H1 (cell line): ENCODE measurements around the gene CHFR. TPM values are rescaled to one million over a fixed set of nuclear protein-coding genes. Genes with fewer than 3 reads are reported as not detected.

Experiments used
- CTCF ChIA-PET: fragments of 300-600 bp; sonication (Branson Sonifier 250); formaldehyde crosslinking; loops from one replicate; lab custom pipeline; 2021; ENCODE audit not compliant: partially characterized antibody; lab: Charles Lee
- POLR2A ChIA-PET: fragments of 300-600 bp; sonication (Branson Sonifier 250); formaldehyde crosslinking; loops from one replicate; lab custom pipeline; 2021; ENCODE audit warnings: inconsistent platforms; ENCODE audit not compliant: partially characterized antibody; lab: Charles Lee
- DNase-seq, 2 experiments: peaks; one replicate each; pipeline versions ENCODE4 v3.0.0 to v3.0.0-alpha.2; 2010 to 2022; ENCODE audit warnings: low spot score in 2 of 2, low read depth in 1 of 2, mixed read lengths in 1 of 2
- FAIRE-seq: peaks from 2 replicates; lab custom pipeline; 2011; peaks lifted over from hg19 to GRCh38; lab: Jason Lieb, UNC
- H2AFZ ChIP-seq: 2 replicates; pipeline ENCODE4 v1.8.1; 2012; ENCODE audit warnings: low read length, inconsistent platforms
- H2AK5ac ChIP-seq: 2 replicates; pipeline ENCODE4 v1.6.1; 2013; ENCODE audit warnings: low read depth, low read length
- H2BK120ac ChIP-seq: replicated peaks from 2 replicates; pipeline ENCODE3; 2013; ENCODE audit warnings: low read depth, low read length, inconsistent platforms
- H2BK12ac ChIP-seq: 2 replicates; pipeline ENCODE4 v1.6.1; 2013; ENCODE audit warnings: low read depth, low read length
- H2BK15ac ChIP-seq: 2 replicates; pipeline ENCODE4 v1.6.1; 2013; ENCODE audit warnings: low read length
- H2BK20ac ChIP-seq: 2 replicates; pipeline ENCODE4 v1.6.1; 2013; ENCODE audit warnings: low read length
- H2BK5ac ChIP-seq: 2 replicates; pipeline ENCODE4 v1.6.1; 2013; ENCODE audit warnings: low read depth, low read length
- H3K14ac ChIP-seq: 2 replicates; pipeline ENCODE4 v1.6.1; 2013; ENCODE audit warnings: inconsistent platforms; ENCODE audit not compliant: insufficient read length
- H3K18ac ChIP-seq: 2 replicates; pipeline ENCODE4 v1.6.1; 2013; ENCODE audit warnings: low read length; ENCODE audit errors: extremely low read depth
- H3K23ac ChIP-seq: 2 replicates; pipeline ENCODE4 v1.6.1; 2013; ENCODE audit warnings: inconsistent platforms; ENCODE audit not compliant: insufficient read length
- H3K23me2 ChIP-seq: 2 replicates; pipeline ENCODE4 v1.6.1; 2013; ENCODE audit warnings: low read depth, low read length
- H3K27ac ChIP-seq: 2 replicates; pipeline ENCODE4 v1.6.1; 2011; ENCODE audit warnings: low read depth, low read length, inconsistent platforms
- H3K27me3 ChIP-seq, 4 experiments: replicated peaks in 1 of 4; 1 replicate in 1 of 4; 2 replicates in 3 of 4; pipeline versions ENCODE4 v1.6.1 to v1.8.1; 2011 to 2013; ENCODE audit warnings: low read length in 3 of 4, mild to moderate bottlenecking in 3 of 4, inconsistent platforms in 2 of 4, mixed read lengths in 2 of 4, moderate library complexity in 1 of 4; ENCODE audit not compliant: control insufficient read depth in 3 of 4, insufficient read depth in 3 of 4; ENCODE audit errors: extremely low read depth in 1 of 4
- H3K36me3 ChIP-seq, 4 experiments: 2 replicates each; pipeline versions ENCODE4 v1.6.1 to v1.8.1; 2011 to 2013; ENCODE audit warnings: mild to moderate bottlenecking in 4 of 4, low read length in 3 of 4, moderate library complexity in 2 of 4, control low read depth in 1 of 4, inconsistent platforms in 1 of 4; ENCODE audit not compliant: insufficient read depth in 4 of 4, control insufficient read depth in 2 of 4
- H3K4ac ChIP-seq: replicated peaks from 2 replicates; pipeline ENCODE3; 2013; ENCODE audit warnings: low read length, low read depth, mixed read lengths, inconsistent platforms; ENCODE audit not compliant: insufficient read length
- H3K4me1 ChIP-seq, 4 experiments: replicated peaks in 1 of 4; 1 replicate in 1 of 4; 2 replicates in 3 of 4; pipeline versions ENCODE4 v1.6.1 to v1.8.1; 2011 to 2013; ENCODE audit warnings: low read length in 3 of 4, inconsistent platforms in 2 of 4, mixed read lengths in 1 of 4; ENCODE audit not compliant: insufficient read depth in 4 of 4, control insufficient read depth in 3 of 4
- H3K4me2 ChIP-seq, 2 experiments: 2 replicates each; pipeline versions ENCODE4 v1.6.1 to v1.8.1; 2011 to 2013; ENCODE audit warnings: low read depth in 2 of 2, low read length in 2 of 2, control low read depth in 1 of 2, inconsistent platforms in 1 of 2, mild to moderate bottlenecking in 1 of 2; ENCODE audit not compliant: insufficient read depth in 1 of 2
- H3K4me3 ChIP-seq, 4 experiments: fragments of 200-600, 300-600 bp in 1 of 4; sonication (generic), shearing (Covaris generic), sonication (Bioruptor Twin) in 1 of 4; 2 replicates each; pipeline versions ENCODE4 v1.5.1 to v1.8.1; 2011 to 2016; ENCODE audit warnings: low read length in 4 of 4, low read depth in 3 of 4, control low read depth in 2 of 4, inconsistent platforms in 2 of 4, mild to moderate bottlenecking in 2 of 4, mixed read lengths in 1 of 4, moderate library complexity in 1 of 4; ENCODE audit not compliant: insufficient read depth in 2 of 4; ENCODE audit errors: extremely low read depth in 1 of 4
- H3K56ac ChIP-seq: replicated peaks from 2 replicates; pipeline ENCODE3; 2013; ENCODE audit warnings: low read depth, mild to moderate bottlenecking, mixed read lengths, low read length, inconsistent platforms; ENCODE audit not compliant: insufficient read length
- H3K79me1 ChIP-seq: 2 replicates; pipeline ENCODE4 v1.6.1; 2013; ENCODE audit warnings: low read depth, low read length, control low read depth
- H3K79me2 ChIP-seq, 2 experiments: 2 replicates each; pipeline versions ENCODE4 v1.6.1 to v1.8.1; 2012 to 2013; ENCODE audit warnings: low read length in 2 of 2, mild to moderate bottlenecking in 2 of 2, inconsistent platforms in 1 of 2; ENCODE audit not compliant: insufficient read depth in 2 of 2, control insufficient read depth in 1 of 2
- H3K9ac ChIP-seq, 4 experiments: replicated peaks in 1 of 4; 1 replicate in 1 of 4; 2 replicates in 3 of 4; pipeline versions ENCODE4 v1.6.1 to v1.8.1; 2011 to 2013; ENCODE audit warnings: low read depth in 3 of 4, low read length in 3 of 4, control low read depth in 2 of 4, mild to moderate bottlenecking in 2 of 4, moderate library complexity in 2 of 4, inconsistent platforms in 1 of 4; ENCODE audit errors: extremely low read depth in 1 of 4
- H3K9me3 ChIP-seq, 2 experiments: 2 replicates each; pipeline versions ENCODE4 v1.6.1 to v1.8.1; 2012 to 2013; ENCODE audit warnings: mild to moderate bottlenecking in 2 of 2, moderate library complexity in 2 of 2, control low read depth in 1 of 2, inconsistent platforms in 1 of 2, low read depth in 1 of 2, low read length in 1 of 2, mixed read lengths in 1 of 2; ENCODE audit not compliant: insufficient read depth in 2 of 2
- H4K20me1 ChIP-seq, 2 experiments: replicated peaks in 1 of 2; 2 replicates each; pipeline versions ENCODE3 to v1.8.1; 2011 to 2013; ENCODE audit warnings: inconsistent platforms in 2 of 2, low read length in 2 of 2, mild to moderate bottlenecking in 1 of 2; ENCODE audit not compliant: insufficient read depth in 2 of 2, control insufficient read depth in 1 of 2
- H4K5ac ChIP-seq: 2 replicates; pipeline ENCODE4 v1.6.1; 2013; ENCODE audit warnings: low read length, low read depth, mixed read lengths, inconsistent platforms; ENCODE audit not compliant: insufficient read length
- H4K8ac ChIP-seq: 2 replicates; pipeline ENCODE4 v1.8.0; 2013; ENCODE audit warnings: mild to moderate bottlenecking, moderate library complexity, low read length, inconsistent platforms; ENCODE audit not compliant: insufficient read depth; ENCODE audit errors: extremely low read depth
- H4K91ac ChIP-seq: replicated peaks from 2 replicates; pipeline ENCODE3; 2013; ENCODE audit warnings: low read length, mixed read lengths, inconsistent platforms; ENCODE audit not compliant: insufficient read length
- CBX8 ChIP-seq: fragments of 300-800, 300-1000 bp; sonication (generic); IDR thresholded peaks from 2 replicates; pipeline ENCODE4 v1.7.1; 2016; ENCODE audit warnings: low read depth, low read length, borderline replicate concordance
- CHD2 ChIP-seq: IDR thresholded peaks from 2 replicates; pipeline ENCODE4 v1.6.1; 2012; ENCODE audit warnings: low read length, improper control_type of control experiment
- EZH2 ChIP-seq: fragments of 200-600 bp; sonication (generic); IDR thresholded peaks from 2 replicates; pipeline ENCODE4 v1.7.1; 2012; ENCODE audit warnings: low read depth, mild to moderate bottlenecking, moderate library complexity, low read length, inconsistent platforms; ENCODE audit not compliant: severe bottlenecking
- HDAC6 ChIP-seq: IDR thresholded peaks from one replicate; pipeline ENCODE4 v1.7.1; 2012; ENCODE audit warnings: low read depth, mild to moderate bottlenecking, inconsistent platforms, low read length, moderate library complexity
- KDM5A ChIP-seq: fragments of 200-600 bp; IDR thresholded peaks from 2 replicates; pipeline ENCODE4 v1.7.1; 2012; ENCODE audit warnings: mild to moderate bottlenecking, low read length, inconsistent platforms, mixed read lengths
- POLR2A ChIP-seq, 2 experiments: IDR thresholded peaks; 1 replicate in 1 of 2; 2 replicates in 1 of 2; pipeline ENCODE4 v1.6.1; 2011; ENCODE audit warnings: low read depth in 2 of 2, low read length in 2 of 2, mild to moderate bottlenecking in 2 of 2; ENCODE audit errors: control extremely low read depth in 1 of 2
- RAD21 ChIP-seq, 2 experiments: IDR thresholded peaks in 1 of 2; conservative IDR thresholded peaks in 1 of 2; 2 replicates each; pipeline ENCODE4 v1.6.1; 2011; ENCODE audit warnings: low read depth in 2 of 2, low read length in 2 of 2, improper control_type of control experiment in 1 of 2, inconsistent platforms in 1 of 2, mild to moderate bottlenecking in 1 of 2, moderate library complexity in 1 of 2
- SAP30 ChIP-seq: fragments of 300-600 bp; sonication (generic); IDR thresholded peaks from 2 replicates; pipeline ENCODE4 v1.7.1; 2012; ENCODE audit warnings: low read length, moderate library complexity, mild to moderate bottlenecking, inconsistent platforms; ENCODE audit not compliant: insufficient read depth, insufficient replicate concordance
- TEAD4 ChIP-seq: IDR thresholded peaks from 2 replicates; pipeline ENCODE4 v1.6.1; 2012; ENCODE audit warnings: low read depth, low read length, inconsistent platforms, mixed read lengths
- WGBS, 2 experiments: shearing (Covaris generic) in 1 of 2; methylation state at CpG; one replicate each; pipeline versions ENCODE4 v1.1.6 to v1.1.7; 2013 to 2015; ENCODE audit warnings: low lambda C conversion rate in 2 of 2, mixed read lengths in 2 of 2, inconsistent platforms in 1 of 2, low coverage in 1 of 2, missing lambda C conversion rate in 1 of 2; ENCODE audit not compliant: insufficient replicate concordance in 2 of 2, insufficient coverage in 1 of 2, insufficient read length in 1 of 2; ENCODE audit errors: extremely low coverage in 1 of 2, missing lambda C conversion rate in 1 of 2; 5-methylcytosine and 5-hydroxymethylcytosine counted together
- polyA plus RNA-seq, 7 experiments: library from polyadenylated mRNA; depleted of rRNA in 3 of 7; stranded (reverse) in 5 of 7; unstranded in 2 of 7; fragments of >200 nt in 5 of 7; fragments of 200-250 nt in 2 of 7; gene quantifications; 1 replicate in 5 of 7; 2 replicates in 1 of 7; 4 replicates in 1 of 7; pipeline versions ENCODE4 v1.2.1 to v1.2.3, GENCODE V29; 2011 to 2013; ENCODE audit warnings: missing spikeins in 2 of 7, mixed read lengths in 2 of 7
- total RNA-seq: library from RNA; stranded (reverse); fragmentation: NEBNext Ultra II Directional; extraction: Animal tissue kit (Norgen Biotek cat#: 25700); gene quantifications from 2 replicates; pipeline ENCODE4 v1.2.1, GENCODE V29; 2021
- TF ChIP-seq, protein P1 (sequence below): IDR thresholded peaks from 2 replicates; pipeline ENCODE4 v1.6.1; 2012; ENCODE audit warnings: inconsistent platforms
- TF ChIP-seq, protein P2 (sequence below): IDR thresholded peaks from 2 replicates; pipeline ENCODE4 v1.6.1; 2012; ENCODE audit warnings: inconsistent platforms
- TF ChIP-seq, protein P3 (sequence below): IDR thresholded peaks from 2 replicates; pipeline ENCODE4 v1.6.1; 2011; ENCODE audit warnings: low read depth, mild to moderate bottlenecking, low read length; ENCODE audit not compliant: insufficient read depth

The CHFR gene
- total and polyA plus RNA-seq, 2 of the 8 experiments (the other 6 are each of a cell fraction or from before 2014, with no cell fraction given): 31.4 to 44.6 TPM

DNA sequence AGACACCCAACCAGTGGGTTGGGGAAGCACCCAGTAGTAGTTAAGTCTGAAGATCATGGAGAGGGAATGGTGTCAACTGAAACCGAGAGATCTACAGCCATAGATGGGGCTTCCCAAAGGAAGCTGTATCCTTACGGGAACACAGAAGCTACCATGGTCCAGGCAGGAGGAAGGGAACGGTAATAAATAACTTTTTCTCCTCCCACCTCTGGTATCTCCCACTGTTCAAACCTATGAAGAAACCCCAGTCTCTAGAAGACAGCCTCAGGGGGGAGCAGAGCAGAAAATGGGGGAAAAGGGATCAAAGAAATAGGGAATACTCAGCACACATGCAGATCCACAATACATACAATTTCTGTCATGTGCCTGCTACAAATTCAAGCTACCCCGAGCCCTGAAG, 35.3 kb upstream of the CHFR start:
- Histone ChIP-seq H2AFZ (no peak overlapping the region), H3K79me2 (no peaks in the 10 kb centered on the region), H3K79me1 (no peaks in the 10 kb centered on the region), H4K5ac (no peak overlapping the region), H3K4me1 (no peaks in the 10 kb centered on the region), H3K18ac (no peak overlapping the region), H4K20me1 (no peaks in the 10 kb centered on the region), H3K14ac (no peak overlapping the region), H3K4me2 (no peak overlapping the region), H2BK5ac (no peak overlapping the region), H3K27me3 (no peaks in the 10 kb centered on the region), H4K8ac (no peak overlapping the region), H3K56ac (no peak overlapping the region), H3K4ac (no peak overlapping the region), H2BK20ac (no peak overlapping the region), H3K9me3 (peaks cover 75 to 90% of the 10 kb centered on the region in 2 experiments), H3K23ac (no peak overlapping the region), H2AK5ac (no peak overlapping the region), H4K91ac (no peak overlapping the region), H3K4me3 (no peak overlapping the region), H2BK15ac (no peak overlapping the region), H2BK120ac (no peak overlapping the region), H3K9ac (no peak overlapping the region), H3K23me2 (no peaks in the 10 kb centered on the region), H3K27ac (no peak overlapping the region), H2BK12ac (no peak overlapping the region), H3K36me3 (peaks cover 0 to 17% (median 5%) of the 10 kb centered on the region in 4 experiments; a peak in 3 of 8 replicates)
- 84% methylated on average over 4 of the region's 4 CpGs; no CpG with 5 or more reads in 1 of the 2 experiments for WGBS, 2 experiments
- DNase-seq: peak in 1 of 2 experiments; percentile 1
- no peak for FAIRE-seq
- ChIA-PET CTCF (interaction anchor here (0.7 to 2.2 kb wide), 6 partner anchors 8 to 115 kb away, joined by 3 to 8 read pairs (median 4); no protein-coding TSS in a partner anchor), POLR2A (interaction anchor here (1.3 kb wide), 1 partner anchor 8 kb away, joined by 4 read pairs; no protein-coding TSS in a partner anchor)
- TF ChIP-seq CHD2: no peak
- no peak for TF ChIP-seq EZH2
- TF ChIP-seq KDM5A: no peak
- TF ChIP-seq TEAD4: no peak
- TF ChIP-seq, protein P1, sequence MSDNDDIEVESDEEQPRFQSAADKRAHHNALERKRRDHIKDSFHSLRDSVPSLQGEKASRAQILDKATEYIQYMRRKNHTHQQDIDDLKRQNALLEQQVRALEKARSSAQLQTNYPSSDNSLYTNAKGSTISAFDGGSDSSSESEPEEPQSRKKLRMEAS: no peak
- TF ChIP-seq CBX8: no peak
- TF ChIP-seq, protein P2, sequence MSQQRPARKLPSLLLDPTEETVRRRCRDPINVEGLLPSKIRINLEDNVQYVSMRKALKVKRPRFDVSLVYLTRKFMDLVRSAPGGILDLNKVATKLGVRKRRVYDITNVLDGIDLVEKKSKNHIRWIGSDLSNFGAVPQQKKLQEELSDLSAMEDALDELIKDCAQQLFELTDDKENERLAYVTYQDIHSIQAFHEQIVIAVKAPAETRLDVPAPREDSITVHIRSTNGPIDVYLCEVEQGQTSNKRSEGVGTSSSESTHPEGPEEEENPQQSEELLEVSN: no peak
- no peak for TF ChIP-seq HDAC6
- no peak for TF ChIP-seq POLR2A (IDR thresholded peaks at IDR 0.05; ENCODE audit: control extremely low read depth in 1 of 2, low read depth in 2 of 2, low read length in 2 of 2)
- TF ChIP-seq RAD21 (IDR thresholded peaks at IDR 0.05 in 1 of 2, conservative IDR thresholded peaks at IDR 0.05 in 1 of 2; ENCODE audit: low read depth in 2 of 2, low read length in 2 of 2): no peak
- no peak for TF ChIP-seq SAP30
- TF ChIP-seq, protein P3, sequence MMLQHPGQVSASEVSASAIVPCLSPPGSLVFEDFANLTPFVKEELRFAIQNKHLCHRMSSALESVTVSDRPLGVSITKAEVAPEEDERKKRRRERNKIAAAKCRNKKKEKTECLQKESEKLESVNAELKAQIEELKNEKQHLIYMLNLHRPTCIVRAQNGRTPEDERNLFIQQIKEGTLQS: no peak
